CD14-positive monocyte (primary cell): ENCODE results near the gene TRPM2. TPM values are rescaled to one million over a fixed set of nuclear protein-coding genes. Genes with fewer than 3 reads are reported as not detected.

Experiments
- DNase-seq, 3 donors: peaks; one replicate each; pipeline ENCODE4 v3.0.0-alpha.2; 2011 to 2022
- H2AFZ ChIP-seq: 2 replicates; pipeline ENCODE4 v1.6.0; 2012; ENCODE audit warnings: mild to moderate bottlenecking, low read depth, low read length, inconsistent platforms; ENCODE audit not compliant: insufficient read depth, poor library complexity, severe bottlenecking
- H3K27ac ChIP-seq, 2 donors: 1 replicate in 1 of 2; 2 replicates in 1 of 2; pipeline ENCODE4 v1.5.1; 2012 to 2013; ENCODE audit warnings: low read length in 2 of 2, control low read depth in 1 of 2, inconsistent platforms in 1 of 2, low read depth in 1 of 2, mild to moderate bottlenecking in 1 of 2
- H3K27me3 ChIP-seq, 2 donors: one replicate each; pipeline versions ENCODE4 v1.6.0 to v1.6.1; 2011 to 2013; ENCODE audit warnings: low read length in 2 of 2; ENCODE audit not compliant: control insufficient read depth in 2 of 2, insufficient read depth in 2 of 2
- H3K36me3 ChIP-seq, 2 donors: replicated peaks in 1 of 2; 1 replicate in 1 of 2; 2 replicates in 1 of 2; pipeline versions ENCODE4 v1.5.1 to v1.6.1; 2012 to 2013; ENCODE audit warnings: low read length in 2 of 2, control low read depth in 1 of 2, inconsistent platforms in 1 of 2, mild to moderate bottlenecking in 1 of 2; ENCODE audit not compliant: insufficient read depth in 2 of 2, control insufficient read depth in 1 of 2
- H3K4me1 ChIP-seq, 2 donors: 1 replicate in 1 of 2; 2 replicates in 1 of 2; pipeline versions ENCODE4 v1.5.1 to v1.6.1; 2012 to 2013; ENCODE audit warnings: low read length in 2 of 2, control low read depth in 1 of 2, inconsistent platforms in 1 of 2, mild to moderate bottlenecking in 1 of 2, moderate library complexity in 1 of 2; ENCODE audit not compliant: insufficient read depth in 2 of 2, control insufficient read depth in 1 of 2
- H3K4me2 ChIP-seq: replicated peaks from 2 replicates; pipeline ENCODE3; 2012; ENCODE audit warnings: low read length, moderate library complexity, mild to moderate bottlenecking; ENCODE audit not compliant: poor library complexity, severe bottlenecking; ENCODE audit errors: extremely low read depth
- H3K4me3 ChIP-seq, 3 experiments: fragments of 200-600 bp in 1 of 3; sonication (generic) in 1 of 3; replicated peaks in 1 of 3; 1 replicate in 2 of 3; 2 replicates in 1 of 3; pipeline ENCODE4 v1.5.1; 2011 to 2013; ENCODE audit warnings: low read length in 3 of 3, mild to moderate bottlenecking in 3 of 3, control low read depth in 2 of 3, low read depth in 2 of 3, inconsistent platforms in 1 of 3, moderate library complexity in 1 of 3
- H3K79me2 ChIP-seq: 2 replicates; pipeline ENCODE4 v1.6.0; 2012; ENCODE audit warnings: mild to moderate bottlenecking, control low read depth, inconsistent platforms, low read length, moderate library complexity; ENCODE audit not compliant: insufficient read depth
- H3K9ac ChIP-seq: 2 replicates; pipeline ENCODE4 v1.6.0; 2017; ENCODE audit warnings: low read length, mild to moderate bottlenecking; ENCODE audit not compliant: insufficient read depth, poor library complexity, severe bottlenecking
- H3K9me3 ChIP-seq, 2 donors: replicated peaks in 1 of 2; 1 replicate in 1 of 2; 2 replicates in 1 of 2; pipeline versions ENCODE4 v1.5.1 to v1.6.1; 2012 to 2013; ENCODE audit warnings: low read length in 2 of 2, control low read depth in 1 of 2; ENCODE audit not compliant: control insufficient read depth in 1 of 2, insufficient read depth in 1 of 2
- H4K20me1 ChIP-seq: 2 replicates; pipeline ENCODE4 v1.6.0; 2012; ENCODE audit warnings: mild to moderate bottlenecking, low read length, control low read depth, moderate library complexity; ENCODE audit not compliant: insufficient read depth
- H3K27ac Mint-ChIP-seq, 7 donors: one replicate each; pipeline ENCODE4 v1.8.0; 2020; ENCODE audit warnings: mild to moderate bottlenecking in 7 of 7, mixed read lengths in 7 of 7, moderate library complexity in 6 of 7, inconsistent platforms in 2 of 7
- H3K27me3 Mint-ChIP-seq, 3 donors: one replicate each; pipeline ENCODE4 v1.8.0; 2021 to 2022; ENCODE audit warnings: low read depth in 3 of 3, mild to moderate bottlenecking in 3 of 3, mixed read lengths in 3 of 3, moderate library complexity in 3 of 3, inconsistent platforms in 1 of 3
- H3K36me3 Mint-ChIP-seq, 2 donors: one replicate each; pipeline ENCODE4 v1.8.0; 2020; ENCODE audit warnings: mixed read lengths in 2 of 2, inconsistent platforms in 1 of 2, mild to moderate bottlenecking in 1 of 2
- H3K4me1 Mint-ChIP-seq: one replicate; pipeline ENCODE4 v1.8.0; 2020; ENCODE audit warnings: mild to moderate bottlenecking, mixed read lengths
- H3K4me3 Mint-ChIP-seq, 2 donors: one replicate each; pipeline ENCODE4 v1.8.0; 2020; ENCODE audit warnings: mild to moderate bottlenecking in 2 of 2, mixed read lengths in 2 of 2, moderate library complexity in 1 of 2
- H3K9me3 Mint-ChIP-seq, 7 donors: one replicate each; pipeline ENCODE4 v1.8.0; 2020 to 2022; ENCODE audit warnings: mixed read lengths in 7 of 7, mild to moderate bottlenecking in 6 of 7, moderate library complexity in 6 of 7, inconsistent platforms in 2 of 7
- CTCF ChIP-seq: fragments of 200-600 bp; IDR thresholded peaks from one replicate; pipeline ENCODE4 v1.8.0; 2022; ENCODE audit warnings: antibody characterized with exemption, mild to moderate bottlenecking
- WGBS: methylation state at CpG from one replicate; pipeline ENCODE4 v1.1.5; 2013; ENCODE audit warnings: missing lambda C conversion rate; ENCODE audit not compliant: insufficient coverage; 5-methylcytosine and 5-hydroxymethylcytosine counted together
- intact Hi-C, 2 donors: fragments of 100-400 bp; cut with micrococcal nuclease; formaldehyde crosslinking; loops; one replicate each; pipeline versions ENCODE4 v1.15.0 to v1.15.1; 2023
- polyA plus RNA-seq, 3 donors: library from polyadenylated mRNA; depleted of rRNA in 1 of 3; unstranded in 2 of 3; stranded (reverse) in 1 of 3; fragments of 300-500 nt in 2 of 3; fragments of >200 nt in 1 of 3; fragmentation: Illumina TruSeq in 2 of 3; gene quantifications; 1 replicate in 2 of 3; 2 replicates in 1 of 3; pipeline ENCODE4 v1.2.3, GENCODE V29; 2012 to 2021

Gene TRPM2
- polyA plus RNA-seq, 3 donors = 7.6 to 21.6 (median 12.2) TPM

GRCh38 chr21:44375761-44376241, 22.4 kb downstream of the TRPM2 start:
- Mint-ChIP-seq H3K27me3 (peaks cover 2 to 14% (median 2%) of the 10 kb centered on the region in 3 donors), H3K36me3 (peaks cover 81 to 94% of the 10 kb centered on the region in 2 donors), H3K9me3 (peaks cover 0 to 10% (median 2%) of the 10 kb centered on the region in 7 donors), H3K4me1 (peaks cover 45% of the 10 kb centered on the region), H3K27ac (peak overlapping the region; percentile 84 to 90 (median 85)), H3K4me3 (peak overlapping the region; percentile 18 to 86)
- Histone ChIP-seq H3K9me3 (no peaks in the 10 kb centered on the region), H3K4me2 (peak overlapping the region; percentile 59), H4K20me1 (peaks cover 38% of the 10 kb centered on the region), H3K27ac (peak overlapping the region; percentile 39 to 62), H3K36me3 (peaks cover 70 to 75% of the 10 kb centered on the region in 2 donors), H3K9ac (no peak overlapping the region), H2AFZ (no peak overlapping the region), H3K27me3 (no peaks in the 10 kb centered on the region), H3K4me3 (peak overlapping the region in 1 of 3 experiments; percentile 55), H3K4me1 (peaks cover 33 to 40% of the 10 kb centered on the region in 2 donors), H3K79me2 (peaks cover 12% of the 10 kb centered on the region)
- DNase-seq = no peak
- TF ChIP-seq CTCF = no peak
- intact Hi-C loops = no loop called here
- 91% methylated on average over 10 of the region's 19 CpGs for WGBS

DNA sequence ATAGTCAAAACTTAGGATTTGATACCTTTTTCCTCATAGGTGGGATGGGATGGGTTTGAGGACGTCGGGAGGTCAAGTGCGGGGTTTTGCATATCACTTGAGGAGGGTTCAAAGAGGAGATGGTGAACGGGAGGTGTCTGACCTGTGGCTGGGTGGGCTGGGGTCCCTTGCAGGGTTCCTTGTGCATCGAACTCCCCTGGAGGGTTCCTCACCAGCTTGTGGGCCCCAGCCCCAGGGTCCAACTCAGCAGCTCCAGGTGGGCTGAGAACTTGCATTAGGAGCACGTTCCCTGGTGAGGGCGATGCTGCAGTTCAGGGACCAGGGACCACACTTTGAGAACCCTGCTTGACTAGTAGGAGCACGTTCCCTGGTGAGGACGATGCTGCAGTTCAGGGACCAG, 23.2 kb downstream of the TRPM2 start:
- Mint-ChIP-seq H3K27me3 (peaks cover 2 to 14% (median 2%) of the 10 kb centered on the region in 3 donors), H3K27ac (peak overlapping the region in 3 of 7 donors; percentile 37 to 90 (median 64)), H3K9me3 (peaks cover 0 to 11% (median 4%) of the 10 kb centered on the region in 7 donors), H3K4me1 (peaks cover 45% of the 10 kb centered on the region), H3K4me3 (no peak overlapping the region), H3K36me3 (peaks cover 83 to 97% of the 10 kb centered on the region in 2 donors)
- intact Hi-C loops = no loop called here
- Histone ChIP-seq H3K9me3 (no peaks in the 10 kb centered on the region), H3K79me2 (peaks cover 12% of the 10 kb centered on the region), H3K36me3 (peaks cover 69 to 74% of the 10 kb centered on the region in 2 donors), H2AFZ (no peak overlapping the region), H4K20me1 (peaks cover 40% of the 10 kb centered on the region), H3K9ac (no peak overlapping the region), H3K27me3 (no peaks in the 10 kb centered on the region), H3K4me1 (peaks cover 33 to 40% of the 10 kb centered on the region in 2 donors), H3K27ac (no peak overlapping the region), H3K4me2 (no peak overlapping the region), H3K4me3 (no peak overlapping the region)
- TF ChIP-seq CTCF = no peak
- no peak for DNase-seq
- WGBS = 99% methylated on average over 9 of the region's 9 CpGs
